PC-9 (cell line): ENCODE data around the gene GATAD2A. TPM values are rescaled to one million over a fixed set of nuclear protein-coding genes. Genes with fewer than 3 reads are reported as not detected.

Experiments
- BruUV-seq: library from RNA; stranded (reverse); fragments of 400-500 nt; replicated peaks from 2 replicates; lab custom pipeline; 2021; lab: Mats Ljungman, UMichigan
- CTCF ChIA-PET: fragments of 300-600 bp; sonication (Branson Sonifier 250); formaldehyde crosslinking; loops from one replicate; lab custom pipeline; 2022; ENCODE audit warnings: antibody characterized with exemption; lab: Charles Lee
- POLR2A ChIA-PET: fragments of 300-600 bp; sonication (Branson Sonifier 250); formaldehyde crosslinking; loops from one replicate; lab custom pipeline; 2022; ENCODE audit warnings: antibody characterized with exemption; ENCODE audit not compliant: unreplicated experiment; lab: Charles Lee
- DNase-seq, 2 experiments: peaks; one replicate each; pipeline versions ENCODE4 v3.0.0 to v3.0.0-alpha.2; 2015 to 2022; ENCODE audit warnings: mixed read lengths in 1 of 2
- H2AFZ ChIP-seq: fragments of 200-600 bp; sonication (generic); 2 replicates; pipeline ENCODE4 v1.8.1; 2017; ENCODE audit warnings: antibody characterized with exemption
- H3F3A ChIP-seq: fragments of 200-600 bp; sonication (generic); 2 replicates; pipeline ENCODE4 v1.8.1; 2017; ENCODE audit warnings: antibody characterized with exemption, mild to moderate bottlenecking, low read depth; ENCODE audit not compliant: insufficient read depth
- H3K27ac ChIP-seq: fragments of 200-600 bp; sonication (generic); 2 replicates; pipeline ENCODE4 v1.6.1; 2016; ENCODE audit warnings: mixed run types
- H3K27me3 ChIP-seq: fragments of 200-600 bp; sonication (generic); 2 replicates; pipeline ENCODE4 v1.6.1; 2016; ENCODE audit warnings: low read depth, mixed run types; ENCODE audit not compliant: insufficient read depth
- H3K36me3 ChIP-seq: fragments of 200-600 bp; sonication (generic); 2 replicates; pipeline ENCODE4 v1.6.1; 2016; ENCODE audit warnings: low read depth, mixed run types
- H3K4me1 ChIP-seq: fragments of 200-600 bp; sonication (generic); replicated peaks from 2 replicates; pipeline ENCODE4 v1.6.1; 2016; ENCODE audit warnings: mixed run types; ENCODE audit not compliant: insufficient read depth
- H3K4me2 ChIP-seq: fragments of 200-600 bp; sonication (generic); 2 replicates; pipeline ENCODE4 v1.6.1; 2017; ENCODE audit warnings: mixed run types
- H3K4me3 ChIP-seq: fragments of 200-600 bp; sonication (generic); 2 replicates; pipeline ENCODE4 v1.6.1; 2016; ENCODE audit warnings: mixed run types
- H3K79me2 ChIP-seq: fragments of 200-600 bp; sonication (generic); 2 replicates; pipeline ENCODE4 v1.6.1; 2017; ENCODE audit warnings: low read depth, mixed run types
- H3K9me2 ChIP-seq: fragments of 200-600 bp; sonication (generic); 2 replicates; pipeline ENCODE4 v1.8.1; 2017; ENCODE audit warnings: mild to moderate bottlenecking; ENCODE audit not compliant: insufficient read depth
- H3K9me3 ChIP-seq: fragments of 200-600 bp; sonication (generic); 2 replicates; pipeline ENCODE4 v1.8.1; 2016; ENCODE audit warnings: low read depth; ENCODE audit not compliant: insufficient read depth
- H4K20me1 ChIP-seq: fragments of 200-600 bp; sonication (generic); 2 replicates; pipeline ENCODE4 v1.8.1; 2017; ENCODE audit not compliant: insufficient read depth
- EZH2 ChIP-seq: fragments of 200-600 bp; sonication (generic); IDR thresholded peaks from 2 replicates; pipeline ENCODE4 v1.8.0; 2017; ENCODE audit warnings: antibody characterized with exemption, low read depth
- intact Hi-C: fragments of 100-400 bp; cut with micrococcal nuclease; formaldehyde crosslinking; loops from one replicate; pipeline ENCODE4 v1.10.0; 2022; ENCODE audit not compliant: unreplicated experiment
- total RNA-seq: library from RNA; stranded (reverse); gene quantifications from 2 replicates; pipeline ENCODE4 v1.2.3, GENCODE V29; 2021
- TF ChIP-seq, protein P1 (sequence below): fragments of 200-600 bp; sonication (generic); conservative IDR thresholded peaks from 2 replicates; pipeline ENCODE4 v1.6.1; 2017; ENCODE audit warnings: mixed run types, antibody characterized with exemption, mild to moderate bottlenecking, moderate library complexity

The GATAD2A gene
- total RNA-seq, 1 experiment from 2014 or later, result 129 TPM

DNA sequence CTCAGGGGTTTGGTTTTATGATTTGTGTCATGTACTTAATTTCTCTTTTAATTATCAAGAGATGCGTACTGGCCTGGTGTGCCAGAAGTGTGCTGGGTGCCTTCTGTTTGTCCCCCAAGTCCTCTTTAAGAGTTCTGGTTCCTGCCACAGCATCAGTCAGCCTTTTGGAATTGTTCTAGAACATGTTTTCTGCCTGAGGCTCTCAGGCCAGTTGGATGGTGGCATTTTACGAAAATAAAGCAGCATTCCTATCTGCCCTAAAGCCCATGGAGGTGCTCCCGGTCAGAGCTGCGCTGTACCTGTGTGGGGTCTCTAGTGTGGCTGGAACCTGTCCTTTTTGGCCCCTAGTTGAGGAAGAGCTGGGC is 55.8 kb downstream of the GATAD2A start:
- Histone ChIP-seq H3K27me3 (no peaks in the 10 kb centered on the region), H3F3A (peaks cover 12% of the 10 kb centered on the region; the same call in 1 of the 2 replicates), H3K79me2 (peaks cover 73% of the 10 kb centered on the region), H3K4me3 (no peak overlapping the region), H4K20me1 (peaks cover 64% of the 10 kb centered on the region), H3K36me3 (peaks cover 16% of the 10 kb centered on the region), H3K9me2 (no peaks in the 10 kb centered on the region), H3K9me3 (no peaks in the 10 kb centered on the region), H3K27ac (no peak overlapping the region), H3K4me1 (no peaks in the 10 kb centered on the region), H2AFZ (no peak overlapping the region), H3K4me2 (no peak overlapping the region)
- no TSS peak for BruUV-seq
- ChIA-PET CTCF (no interaction called here), POLR2A (no interaction called here)
- TF ChIP-seq EZH2, result no peak
- TF ChIP-seq, protein P1, sequence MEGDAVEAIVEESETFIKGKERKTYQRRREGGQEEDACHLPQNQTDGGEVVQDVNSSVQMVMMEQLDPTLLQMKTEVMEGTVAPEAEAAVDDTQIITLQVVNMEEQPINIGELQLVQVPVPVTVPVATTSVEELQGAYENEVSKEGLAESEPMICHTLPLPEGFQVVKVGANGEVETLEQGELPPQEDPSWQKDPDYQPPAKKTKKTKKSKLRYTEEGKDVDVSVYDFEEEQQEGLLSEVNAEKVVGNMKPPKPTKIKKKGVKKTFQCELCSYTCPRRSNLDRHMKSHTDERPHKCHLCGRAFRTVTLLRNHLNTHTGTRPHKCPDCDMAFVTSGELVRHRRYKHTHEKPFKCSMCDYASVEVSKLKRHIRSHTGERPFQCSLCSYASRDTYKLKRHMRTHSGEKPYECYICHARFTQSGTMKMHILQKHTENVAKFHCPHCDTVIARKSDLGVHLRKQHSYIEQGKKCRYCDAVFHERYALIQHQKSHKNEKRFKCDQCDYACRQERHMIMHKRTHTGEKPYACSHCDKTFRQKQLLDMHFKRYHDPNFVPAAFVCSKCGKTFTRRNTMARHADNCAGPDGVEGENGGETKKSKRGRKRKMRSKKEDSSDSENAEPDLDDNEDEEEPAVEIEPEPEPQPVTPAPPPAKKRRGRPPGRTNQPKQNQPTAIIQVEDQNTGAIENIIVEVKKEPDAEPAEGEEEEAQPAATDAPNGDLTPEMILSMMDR, result no peak
- intact Hi-C loops, result no loop called here
- no peak for DNase-seq

- peaks cover 4% of the 10 kb centered on the region for H3K9me3 ChIP-seq
- H3K4me2 ChIP-seq, result no peak overlapping the region
- no peaks in the 10 kb centered on the region for H3K27me3 ChIP-seq
- H3K9me2 ChIP-seq, result no peaks in the 10 kb centered on the region
- H3K27ac ChIP-seq, result no peak overlapping the region
- TF ChIP-seq, protein P1, result no peak
- no peak for TF ChIP-seq EZH2
- peaks cover 57% of the 10 kb centered on the region for H4K20me1 ChIP-seq
- H3K36me3 ChIP-seq, result peaks cover 22% of the 10 kb centered on the region
- intact Hi-C loops, result no loop called here
- no peak for DNase-seq
- ChIA-PET POLR2A (no interaction called here), CTCF (interaction anchor here (0.5 kb wide), 1 partner anchor 25 kb away, joined by 17 read pairs; no protein-coding TSS in a partner anchor)
- H3F3A ChIP-seq, result peaks cover 12% of the 10 kb centered on the region; the same call in 1 of the 2 replicates
- no peak overlapping the region for H3K4me3 ChIP-seq
- no TSS peak for BruUV-seq
- H3K4me1 ChIP-seq, result no peaks in the 10 kb centered on the region
- no peak overlapping the region for H2AFZ ChIP-seq
- H3K79me2 ChIP-seq, result peaks cover 67% of the 10 kb centered on the region
Measured at GRCh38 chr19:19461671-19462622, 56.5 kb downstream of the GATAD2A start.

DNA sequence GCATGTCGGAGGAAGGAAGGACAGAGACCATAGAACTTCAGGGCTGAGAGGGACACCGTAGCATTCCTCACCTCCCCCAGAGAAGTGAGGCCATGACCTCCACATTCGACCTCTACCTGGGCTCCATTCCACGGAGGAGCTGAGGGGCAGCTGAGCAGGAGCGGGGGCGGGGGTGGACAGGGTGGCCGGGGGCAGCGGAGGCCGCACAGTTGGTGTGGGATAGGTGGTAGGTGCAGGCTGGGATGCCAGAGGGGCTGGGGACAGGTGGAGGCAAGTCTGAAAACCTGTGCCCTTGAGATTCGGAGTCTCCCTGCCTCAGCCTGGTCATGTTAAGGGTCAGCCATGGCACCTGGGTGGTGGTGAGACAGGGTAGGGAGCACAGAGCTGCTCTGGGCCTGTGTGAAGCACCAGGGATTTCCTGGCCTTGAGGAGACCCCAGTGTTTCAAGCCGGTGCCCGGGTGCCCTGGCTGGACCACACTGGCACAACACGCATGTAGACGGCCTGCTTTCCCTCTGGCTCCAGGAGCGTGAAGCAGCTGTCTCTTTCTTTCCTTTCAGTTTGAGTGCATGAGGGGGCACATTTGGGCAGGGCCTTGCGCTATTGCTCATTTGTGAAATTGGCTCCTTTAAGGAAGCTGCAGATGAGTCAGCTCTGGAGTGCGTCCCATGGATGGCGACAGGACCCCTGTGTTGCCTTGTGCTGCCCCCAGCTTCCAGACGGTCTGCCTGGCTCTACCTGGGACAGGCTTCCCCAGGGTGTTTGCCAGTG is 58.1 kb downstream of the GATAD2A start:
- DNase-seq, result no peak
- intact Hi-C loops, result no loop called here
- Histone ChIP-seq H3K9me2 (no peaks in the 10 kb centered on the region), H3K9me3 (peaks cover 19% of the 10 kb centered on the region), H4K20me1 (peaks cover 44% of the 10 kb centered on the region), H2AFZ (no peak overlapping the region), H3K27me3 (no peaks in the 10 kb centered on the region), H3K4me2 (no peak overlapping the region), H3K4me1 (no peaks in the 10 kb centered on the region), H3K4me3 (no peak overlapping the region), H3F3A (peaks cover 16% of the 10 kb centered on the region; the same call in 1 of the 2 replicates), H3K36me3 (peaks cover 34% of the 10 kb centered on the region), H3K27ac (no peak overlapping the region), H3K79me2 (peaks cover 63% of the 10 kb centered on the region)
- TF ChIP-seq EZH2, result no peak
- TF ChIP-seq, protein P1, result no peak
- no TSS peak for BruUV-seq
- ChIA-PET POLR2A (interaction anchor here (0.6 kb wide), 1 partner anchor 13 kb away, joined by 3 read pairs; no protein-coding TSS in a partner anchor), CTCF (no interaction called here)
